Myocyte (in vitro differentiated cells): ENCODE results near the gene UBE2G2. TPM values are rescaled to one million over a fixed set of nuclear protein-coding genes. Genes with fewer than 3 reads are reported as not detected.
"Not testable (repeated sequence)": the region's sequence is repeated elsewhere in the genome, so short reads cannot be mapped to it uniquely, and the experiment has no call there.

Source experiments
- DNase-seq: peaks from one replicate; pipeline ENCODE4 v3.0.0-alpha.2; 2012; ENCODE audit warnings: low read depth
- total RNA-seq: library from RNA; depleted of rRNA; stranded (reverse); fragments of >200 nt; gene quantifications from 2 replicates; pipeline ENCODE4 v1.2.3, GENCODE V29; 2014

Gene UBE2G2
- total RNA-seq, 1 donor from 2014 or later: 99.8 TPM

GRCh38 chr21:44836666-44837471 lies 35.2 kb upstream of the UBE2G2 start:
- DNase-seq: peak; percentile 94

- no peak for DNase-seq
Observed at GRCh38 chr21:44836349-44836665, 34.7 kb upstream of the UBE2G2 start.

- no peak for DNase-seq
Observed at GRCh38 chr21:44835647-44835973, 34.0 kb upstream of the UBE2G2 start.

GRCh38 chr21:44834951-44835646 lies 33.5 kb upstream of the UBE2G2 start:
- no peak for DNase-seq

GRCh38 chr21:44834231-44834950 lies 32.8 kb upstream of the UBE2G2 start:
- DNase-seq: no peak

- DNase-seq: no peak
Observed at GRCh38 chr21:44833663-44834062, 32.0 kb upstream of the UBE2G2 start.

GRCh38 chr21:44832516-44833255 lies 31.1 kb upstream of the UBE2G2 start:
- not testable (repeated sequence) for DNase-seq

GRCh38 chr21:44831227-44831860 lies 29.7 kb upstream of the UBE2G2 start:
- DNase-seq: no peak

- no peak for DNase-seq
Observed at GRCh38 chr21:44829507-44830092, 28.0 kb upstream of the UBE2G2 start.

GRCh38 chr21:44828362-44829056 lies 26.9 kb upstream of the UBE2G2 start:
- no peak for DNase-seq

GRCh38 chr21:44823179-44823660 lies 21.6 kb upstream of the UBE2G2 start:
- no peak for DNase-seq

GRCh38 chr21:44822484-44823178 lies 21.0 kb upstream of the UBE2G2 start:
- DNase-seq: no peak

GRCh38 chr21:44820851-44821250 lies 19.2 kb upstream of the UBE2G2 start:
- no peak for DNase-seq

- DNase-seq: no peak
Observed at GRCh38 chr21:44819283-44820243, 17.9 kb upstream of the UBE2G2 start.

GRCh38 chr21:44818640-44819011 lies 17.0 kb upstream of the UBE2G2 start:
- no peak for DNase-seq

- peak; percentile 78 for DNase-seq
Observed at GRCh38 chr21:44817914-44818639, 16.5 kb upstream of the UBE2G2 start, which contains the start of gene SUMO3. TSS of gene SUMO3 (minus strand) at chr21:44818062. CDS start at chr21:44817968, 94 bp downstream.

- DNase-seq: peak; percentile 86
Observed at GRCh38 chr21:44817506-44817880, 15.9 kb upstream of the UBE2G2 start.
